NCI-H128 (cell line): ENCODE measurements around the gene LAMC2.

ENCODE experiments used
- DNase-seq: peaks from one replicate; lab custom pipeline; 2025; ENCODE audit not compliant: unreplicated experiment; lab: John Stamatoyannopoulos, UW

LAMC2 gene

GRCh38 chr1:183283286-183283685 lies 97.2 kb downstream of the LAMC2 start:
- DNase-seq, result no peak

- DNase-seq, result no peak
These were observed 98.0 kb downstream of the LAMC2 start for GRCh38 chr1:183284086-183284485.

GRCh38 chr1:183285256-183285655 lies 99.2 kb downstream of the LAMC2 start:
- no peak for DNase-seq

GRCh38 chr1:183285746-183286145 lies 99.7 kb downstream of the LAMC2 start:
- DNase-seq, result no peak

- no peak for DNase-seq
These were observed 101.2 kb downstream of the LAMC2 start for GRCh38 chr1:183287191-183287675.

- no peak for DNase-seq
These were observed 102.5 kb downstream of the LAMC2 start for GRCh38 chr1:183288583-183288982.

GRCh38 chr1:183289051-183289496 lies 103.0 kb downstream of the LAMC2 start:
- no peak for DNase-seq

GRCh38 chr1:183290628-183291027 lies 104.6 kb downstream of the LAMC2 start:
- DNase-seq, result no peak

- DNase-seq, result no peak
These were observed 105.2 kb downstream of the LAMC2 start for GRCh38 chr1:183291216-183291762.

- DNase-seq, result no peak
These were observed 105.9 kb downstream of the LAMC2 start for GRCh38 chr1:183291802-183292514.

- DNase-seq, result no peak
These were observed 107.2 kb downstream of the LAMC2 start for GRCh38 chr1:183293241-183293640.

GRCh38 chr1:183293876-183294275 lies 107.8 kb downstream of the LAMC2 start:
- DNase-seq, result no peak
